ENCODE data around the gene SMTNL2.

GRCh38 chr17:4559966-4560365 is 24.4 kb upstream of the SMTNL2 start:
- TF ChIP-seq CTCF (conservative IDR thresholded peaks at IDR 0.05; ENCODE audit: low read depth, low read length) (no peak), EZH2 (IDR thresholded peaks at IDR 0.05; ENCODE audit: borderline replicate concordance, low read depth, low read length, poor library complexity, severe bottlenecking) (no peak)
